ENCODE results near the gene ABCF2. TPM values are rescaled to one million over a fixed set of nuclear protein-coding genes. Genes with fewer than 3 reads are reported as not detected.

ABCF2 gene
- total RNA-seq, 1 experiment from 2014 or later = 75.0 TPM

GRCh38 chr7:151256410-151257045 is 29.5 kb upstream of the ABCF2 start:
- no peak for DNase-seq
- Histone ChIP-seq H3K27me3 (peaks cover 2% of the 10 kb centered on the region; the same call in 1 of the 2 replicates), H3K36me3 (no peaks in the 10 kb centered on the region), H3K4me3 (no peak overlapping the region), H3K9me3 (no peaks in the 10 kb centered on the region)

DNA sequence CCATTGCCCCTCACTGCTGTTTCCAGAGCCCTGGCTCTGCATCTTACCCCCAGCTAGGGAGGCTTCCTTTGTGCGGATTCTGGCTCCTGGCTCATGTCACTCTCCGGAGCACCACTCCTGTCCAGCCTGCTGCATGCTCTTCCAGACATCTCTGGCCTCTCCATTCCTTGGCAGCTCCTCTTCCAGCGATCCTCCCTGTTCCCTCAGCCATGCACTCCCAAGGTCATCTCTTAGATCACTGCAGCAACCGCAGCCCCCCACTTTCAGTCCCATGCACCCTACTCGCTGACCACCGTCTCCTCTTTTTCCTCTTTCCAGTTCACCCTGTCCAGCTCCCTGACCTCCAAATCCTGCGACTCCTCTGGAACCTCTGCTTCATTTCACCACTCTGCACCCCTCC is 28.4 kb upstream of the ABCF2 start:
- no peak for DNase-seq
- Histone ChIP-seq H3K36me3 (no peaks in the 10 kb centered on the region), H3K4me3 (no peak overlapping the region), H3K9me3 (no peaks in the 10 kb centered on the region), H3K27me3 (peaks cover 2% of the 10 kb centered on the region; the same call in 1 of the 2 replicates)

DNA sequence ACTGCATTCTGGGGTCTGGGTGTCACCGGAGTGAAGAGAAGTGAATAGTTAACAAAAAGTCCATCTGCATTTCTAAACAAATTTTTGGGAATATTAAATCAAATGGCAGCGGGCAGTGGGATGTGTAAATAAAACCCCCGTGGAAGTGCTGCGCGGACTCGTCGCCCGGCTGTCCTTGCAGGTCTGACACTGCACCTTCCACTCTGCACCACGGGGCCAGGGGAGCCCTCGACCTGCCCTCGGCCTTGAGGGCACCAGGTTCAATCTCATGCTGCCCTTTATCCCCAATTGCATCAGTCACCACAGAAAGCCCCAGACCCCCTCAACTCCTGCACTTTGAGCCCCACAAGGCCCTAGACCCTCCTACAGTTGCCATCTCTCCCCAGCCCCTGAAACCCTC is 27.8 kb upstream of the ABCF2 start:
- DNase-seq = no peak
- Histone ChIP-seq H3K9me3 (no peaks in the 10 kb centered on the region), H3K27me3 (peaks cover under 1% of the 10 kb centered on the region; the same call in 1 of the 2 replicates)

DNA sequence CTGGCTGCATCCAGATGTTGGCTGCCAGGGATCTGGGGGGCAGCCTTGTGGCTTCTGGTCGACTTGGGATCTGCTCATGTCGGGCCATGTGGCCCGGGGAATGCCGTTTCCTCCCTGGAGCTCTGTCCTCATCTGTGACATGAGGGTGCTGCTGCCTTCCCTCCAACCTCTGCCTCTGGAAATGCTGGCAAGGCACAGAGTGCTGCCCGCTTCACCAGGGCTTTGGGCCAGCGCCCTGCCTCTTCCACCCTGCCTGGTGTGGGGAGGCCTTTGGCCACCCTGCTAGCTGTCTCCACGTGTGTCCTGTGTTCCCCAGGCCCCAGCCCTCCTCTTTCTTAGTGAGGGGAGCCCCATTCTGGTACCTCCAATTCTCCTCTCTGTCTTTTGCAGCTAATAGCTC is 27.3 kb upstream of the ABCF2 start:
- no peak for DNase-seq
- no peaks in the 10 kb centered on the region for H3K9me3 ChIP-seq
- H3K27me3 ChIP-seq = no peaks in the 10 kb centered on the region
- H3K36me3 ChIP-seq = no peaks in the 10 kb centered on the region
- no peak overlapping the region for H3K4me3 ChIP-seq

More for the DNA sequence above, 27.8 kb upstream of the ABCF2 start:
- H3K36me3 ChIP-seq = no peaks in the 10 kb centered on the region
- no peak overlapping the region for H3K4me3 ChIP-seq

DNA sequence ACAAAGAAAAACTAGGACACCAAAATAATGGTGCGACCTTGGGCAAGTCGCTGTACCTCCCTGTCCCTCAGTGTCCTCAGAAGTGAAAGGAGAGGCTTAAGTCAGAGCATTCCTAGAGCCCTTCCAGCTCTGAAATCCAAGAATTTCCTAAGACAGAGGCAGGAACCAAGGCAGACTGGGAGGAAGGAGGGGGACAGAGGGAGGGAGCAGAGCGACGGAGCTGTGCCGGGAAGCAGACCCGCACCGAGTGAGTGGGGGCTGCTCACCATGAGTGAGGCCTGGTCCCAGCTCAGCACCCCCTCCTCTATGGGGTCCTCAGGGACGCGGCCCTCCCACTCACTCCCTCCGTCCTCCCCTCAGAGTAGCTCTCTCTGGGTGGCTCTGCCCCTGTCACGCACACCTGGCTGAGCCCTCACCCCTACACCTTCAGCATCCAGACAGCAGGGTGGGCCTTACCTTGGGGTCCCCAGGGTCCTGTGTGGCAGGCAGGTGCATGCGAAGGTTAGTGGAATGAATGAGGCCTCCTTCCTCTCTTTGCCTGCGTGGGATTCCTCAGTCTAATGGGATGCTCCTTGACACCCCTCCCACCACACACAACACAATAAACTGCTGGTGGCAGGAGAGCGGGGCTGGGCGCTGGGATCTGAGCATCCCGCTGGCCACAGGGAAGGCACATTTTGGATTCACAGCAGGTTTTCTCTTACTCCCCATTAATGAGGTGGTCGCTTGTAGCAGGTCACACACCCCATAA is 26.1 kb upstream of the ABCF2 start:
- no peaks in the 10 kb centered on the region for H3K9me3 ChIP-seq
- H3K4me3 ChIP-seq = no peak overlapping the region
- no peak for DNase-seq
- H3K36me3 ChIP-seq = no peaks in the 10 kb centered on the region
- H3K27me3 ChIP-seq = no peaks in the 10 kb centered on the region

- Histone ChIP-seq H3K9me3 (no peaks in the 10 kb centered on the region), H3K36me3 (no peaks in the 10 kb centered on the region), H3K27me3 (no peaks in the 10 kb centered on the region), H3K4me3 (no peak overlapping the region; the same call in 1 of the 2 replicates)
- DNase-seq = no peak
These were observed 25.5 kb upstream of the ABCF2 start for GRCh38 chr7:151252561-151252835.

DNA sequence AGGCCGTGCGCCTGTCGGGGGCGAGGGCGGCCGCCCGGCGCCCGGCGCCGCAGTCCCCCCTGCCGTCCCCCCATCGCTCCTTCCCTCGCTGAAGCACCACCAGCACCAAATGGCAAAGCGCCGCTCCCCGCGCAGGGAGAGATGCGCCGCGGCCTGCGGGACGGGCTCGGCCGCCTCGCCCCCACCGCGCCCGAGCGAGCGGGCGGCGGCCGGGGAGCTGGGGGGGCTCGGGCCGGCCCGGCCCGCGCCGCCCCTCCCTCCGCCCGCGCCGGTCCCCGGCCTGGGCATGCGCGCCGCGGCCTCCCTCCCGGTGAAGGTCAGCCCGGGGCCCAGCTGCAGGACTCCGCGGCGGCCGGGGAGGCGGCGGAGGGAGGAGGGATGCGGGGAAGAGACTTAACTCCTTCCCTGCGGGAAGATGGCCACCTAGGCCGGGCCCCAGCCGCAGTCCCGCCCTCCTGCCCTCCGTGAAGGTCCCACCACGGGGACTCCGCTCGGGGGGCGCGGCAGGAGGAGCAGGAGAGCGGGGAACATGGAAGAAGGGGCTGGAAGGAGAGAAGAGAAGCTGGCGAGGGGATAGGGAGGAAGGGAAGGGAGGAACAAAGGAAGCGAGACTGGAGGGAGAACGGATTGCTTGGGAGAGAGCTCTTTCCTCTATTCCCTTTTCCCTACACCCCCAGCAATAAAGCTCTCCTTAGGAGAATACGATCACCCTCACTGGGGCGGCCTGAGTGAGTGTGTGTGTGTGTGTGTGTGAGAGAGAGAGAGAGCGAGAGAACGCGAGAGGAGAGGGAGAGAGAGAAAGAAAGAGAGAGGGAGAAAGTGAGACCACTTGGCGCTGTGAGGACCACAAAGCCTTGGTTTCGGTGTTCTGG is 24.9 kb upstream of the ABCF2 start:
- Histone ChIP-seq H3K36me3 (no peaks in the 10 kb centered on the region), H3K4me3 (peak overlapping the region; percentile 49), H3K27me3 (no peaks in the 10 kb centered on the region), H3K9me3 (no peaks in the 10 kb centered on the region)
- peak; percentile 49 for DNase-seq

- no peak for DNase-seq
- H3K4me3 ChIP-seq = peak overlapping the region; percentile 17; the same call in 1 of the 2 replicates
These were observed 24.3 kb upstream of the ABCF2 start for GRCh38 chr7:151251328-151251688.

GRCh38 chr7:151250181-151251132 is 23.5 kb upstream of the ABCF2 start:
- H3K36me3 ChIP-seq = no peaks in the 10 kb centered on the region
- no peak overlapping the region for H3K4me3 ChIP-seq
- no peaks in the 10 kb centered on the region for H3K9me3 ChIP-seq
- DNase-seq = no peak
- no peaks in the 10 kb centered on the region for H3K27me3 ChIP-seq

More at GRCh38 chr7:151251328-151251688, 24.3 kb upstream of the ABCF2 start:
- Histone ChIP-seq H3K36me3 (no peaks in the 10 kb centered on the region), H3K9me3 (no peaks in the 10 kb centered on the region), H3K27me3 (no peaks in the 10 kb centered on the region)

GRCh38 chr7:151249732-151250072 is 22.7 kb upstream of the ABCF2 start:
- Histone ChIP-seq H3K36me3 (no peaks in the 10 kb centered on the region), H3K27me3 (no peaks in the 10 kb centered on the region), H3K9me3 (no peaks in the 10 kb centered on the region), H3K4me3 (no peak overlapping the region)
- peak; percentile 54 for DNase-seq

DNA sequence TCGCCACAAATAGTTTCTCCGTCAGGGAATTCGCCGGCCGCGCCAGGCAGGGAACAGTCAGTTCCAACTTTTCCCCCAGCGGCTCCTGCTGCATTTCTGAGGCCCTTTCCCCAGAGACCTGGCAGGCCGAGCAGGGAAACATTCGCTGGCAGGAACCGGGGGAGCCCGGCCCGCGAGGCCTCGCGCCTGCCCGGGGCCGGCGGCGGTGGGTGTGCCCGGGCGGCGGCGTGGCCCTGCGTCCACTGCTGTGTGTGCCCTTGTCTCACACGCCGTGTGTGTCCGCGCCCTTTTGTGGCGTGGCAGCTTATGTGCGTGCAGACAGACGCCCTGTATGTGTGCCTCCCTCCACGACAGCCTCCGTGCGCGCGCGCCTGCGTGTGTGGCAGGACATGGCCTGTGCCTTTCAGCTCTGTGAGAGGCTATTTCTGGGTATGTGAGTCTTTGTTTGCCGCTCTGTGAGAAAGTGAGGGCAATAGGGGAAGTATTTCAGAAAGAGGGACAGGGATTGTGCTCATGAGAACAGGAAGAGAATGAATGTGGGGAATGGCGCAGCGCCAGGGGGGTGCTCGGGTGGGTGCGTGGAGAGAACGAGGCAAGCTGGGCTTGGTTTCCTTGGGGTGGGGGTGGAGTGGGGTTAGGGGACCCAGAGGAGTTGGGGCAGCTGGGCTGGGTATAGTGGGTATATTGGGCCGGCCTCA is 22.2 kb upstream of the ABCF2 start:
- Histone ChIP-seq H3K27me3 (no peaks in the 10 kb centered on the region), H3K9me3 (no peaks in the 10 kb centered on the region), H3K4me3 (peak overlapping the region; percentile 47), H3K36me3 (no peaks in the 10 kb centered on the region)
- DNase-seq = peak; percentile 47

- H3K9me3 ChIP-seq = no peaks in the 10 kb centered on the region
- peak; percentile 41 for DNase-seq
- H3K36me3 ChIP-seq = no peaks in the 10 kb centered on the region
- H3K27me3 ChIP-seq = no peaks in the 10 kb centered on the region
- H3K4me3 ChIP-seq = peak within 1 kb of the TSS; percentile 47
These were observed 21.5 kb upstream of the ABCF2 start, which contains the start of gene SMARCD3 for GRCh38 chr7:151248346-151249033. SMARCD3 (minus strand) TSS chr7:151248694; CDS start chr7:151248562, 132 bp downstream.

DNA sequence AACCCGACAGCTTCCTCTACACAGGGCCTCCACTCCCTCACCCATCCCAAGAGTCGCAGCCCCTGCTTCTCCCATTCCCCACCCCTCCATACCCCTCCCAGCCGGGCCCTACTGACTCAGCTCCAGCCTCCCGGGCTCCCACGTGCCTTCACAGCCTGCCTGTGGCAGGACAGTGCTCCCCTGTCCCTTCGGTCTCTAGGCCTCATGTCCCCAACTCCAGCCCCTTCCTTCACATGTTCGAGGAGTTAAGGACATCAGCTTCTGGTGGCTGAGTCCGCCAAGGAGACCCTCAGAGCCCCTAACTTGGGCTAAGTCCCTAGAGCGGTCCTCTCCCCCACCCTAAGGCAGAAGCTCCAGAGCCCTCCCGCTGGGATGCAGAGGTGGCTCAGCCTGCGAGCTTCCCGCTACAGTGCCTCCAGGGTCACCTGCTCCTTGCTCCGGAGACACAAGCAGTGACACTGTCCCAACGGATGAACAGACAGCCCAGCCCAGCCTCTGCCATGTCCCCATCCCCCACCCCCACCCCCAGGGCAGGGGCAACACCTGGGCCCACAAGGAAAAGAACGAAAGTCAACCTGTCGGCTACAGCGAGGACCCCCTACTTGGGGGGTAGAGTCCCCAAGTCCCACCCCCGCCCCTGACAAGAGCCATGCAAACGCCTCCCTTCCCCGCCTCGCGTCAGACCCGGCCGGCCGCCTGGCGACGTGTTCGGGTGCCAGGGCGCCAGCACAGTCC is 20.8 kb upstream of the ABCF2 start:
- Histone ChIP-seq H3K4me3 (peak overlapping the region; percentile 47), H3K9me3 (no peaks in the 10 kb centered on the region), H3K36me3 (no peaks in the 10 kb centered on the region), H3K27me3 (no peaks in the 10 kb centered on the region)
- no peak for DNase-seq

GRCh38 chr7:151246851-151247580 is 20.0 kb upstream of the ABCF2 start:
- no peaks in the 10 kb centered on the region for H3K36me3 ChIP-seq
- no peak for DNase-seq
- no peaks in the 10 kb centered on the region for H3K9me3 ChIP-seq
- H3K27me3 ChIP-seq = no peaks in the 10 kb centered on the region
- no peak overlapping the region for H3K4me3 ChIP-seq
